B cell (primary cell): ENCODE data around the gene CUBN. TPM values are rescaled to one million over a fixed set of nuclear protein-coding genes. Genes with fewer than 3 reads are reported as not detected.

Experiments
- ATAC-seq: fragments of 200-7000 bp; cut with Tn5 transposase; one replicate; pipeline ENCODE4 v1.10.0; 2021; ENCODE audit warnings: low read depth, mild to moderate bottlenecking, moderate number of reproducible peaks, moderate library complexity
- CTCF ChIA-PET: fragments of 350-600 bp; sonication (Branson Sonifier 250); formaldehyde crosslinking; loops from one replicate; lab custom pipeline; 2021; ENCODE audit warnings: antibody characterized with exemption, inconsistent platforms; lab: Charles Lee
- POLR2A ChIA-PET: fragments of 350-600 bp; sonication (Branson Sonifier 250); formaldehyde crosslinking; loops from one replicate; lab custom pipeline; 2021; ENCODE audit warnings: antibody characterized with exemption; lab: Charles Lee
- DNase-seq: peaks from one replicate; pipeline ENCODE4 v3.0.0; 2013
- H2AFZ ChIP-seq: 2 replicates; pipeline ENCODE4 v1.6.1; 2012; ENCODE audit warnings: mild to moderate bottlenecking, low read depth, low read length; ENCODE audit not compliant: insufficient read depth, poor library complexity, severe bottlenecking
- H3K27ac ChIP-seq, 2 donors: 1 replicate in 1 of 2; 2 replicates in 1 of 2; pipeline ENCODE4 v1.5.1; 2012 to 2013; ENCODE audit warnings: low read length in 2 of 2, mild to moderate bottlenecking in 2 of 2, moderate library complexity in 1 of 2
- H3K27me3 ChIP-seq, 4 experiments: fragments of 200-600 bp in 1 of 4; sonication (generic) in 1 of 4; replicated peaks in 1 of 4; 1 replicate in 2 of 4; 2 replicates in 2 of 4; pipeline versions ENCODE4 v1.6.1 to v1.7.0; 2013 to 2016; ENCODE audit warnings: low read length in 3 of 4, mild to moderate bottlenecking in 2 of 4, mixed read lengths in 1 of 4, moderate library complexity in 1 of 4; ENCODE audit not compliant: insufficient read depth in 4 of 4, control insufficient read depth in 3 of 4; ENCODE audit errors: control extremely low read depth in 1 of 4
- H3K36me3 ChIP-seq, 2 experiments: replicated peaks in 1 of 2; 1 replicate in 1 of 2; 2 replicates in 1 of 2; pipeline versions ENCODE4 v1.6.1 to v1.7.1; 2013; ENCODE audit warnings: low read length in 1 of 2; ENCODE audit not compliant: insufficient read depth in 2 of 2, control insufficient read depth in 1 of 2; ENCODE audit errors: control extremely low read depth in 1 of 2, extremely low read depth in 1 of 2
- H3K4me1 ChIP-seq, 2 donors: fragments of 200-600 bp in 1 of 2; sonication (generic) in 1 of 2; 1 replicate in 1 of 2; 2 replicates in 1 of 2; pipeline versions ENCODE4 v1.5.1 to v1.6.1; 2013 to 2017; ENCODE audit warnings: low read length in 2 of 2; ENCODE audit not compliant: control insufficient read depth in 2 of 2, insufficient read depth in 2 of 2
- H3K4me2 ChIP-seq: replicated peaks from 2 replicates; pipeline ENCODE3; 2012; ENCODE audit warnings: mild to moderate bottlenecking, low read depth, low read length; ENCODE audit not compliant: poor library complexity, severe bottlenecking
- H3K4me3 ChIP-seq, 5 experiments: fragments of 200-600 bp in 1 of 5; sonication (generic) in 1 of 5; 1 replicate in 3 of 5; 2 replicates in 2 of 5; pipeline versions ENCODE4 v1.5.1 to v1.7.0; 2011 to 2016; ENCODE audit warnings: low read length in 4 of 5, mild to moderate bottlenecking in 4 of 5, low read depth in 2 of 5, control low read depth in 1 of 5, moderate library complexity in 1 of 5; ENCODE audit not compliant: insufficient read depth in 1 of 5; ENCODE audit errors: control extremely low read depth in 1 of 5, extremely low read depth in 1 of 5
- H3K79me2 ChIP-seq: fragments of 200-600 bp; sonication (generic); one replicate; pipeline ENCODE4 v1.6.0; 2016; ENCODE audit warnings: low read length; ENCODE audit not compliant: control insufficient read depth, insufficient read depth
- H3K9ac ChIP-seq: fragments of 200-600 bp; sonication (generic); 2 replicates; pipeline ENCODE4 v1.6.1; 2017; ENCODE audit warnings: mild to moderate bottlenecking, low read length, moderate library complexity
- H3K9me3 ChIP-seq, 3 donors: one replicate each; pipeline versions ENCODE4 v1.6.1 to v1.7.1; 2013; ENCODE audit warnings: low read length in 2 of 3; ENCODE audit not compliant: control insufficient read depth in 2 of 3, insufficient read depth in 1 of 3; ENCODE audit errors: control extremely low read depth in 1 of 3
- H4K20me1 ChIP-seq: 2 replicates; pipeline ENCODE4 v1.6.0; 2012; ENCODE audit warnings: mild to moderate bottlenecking, low read length; ENCODE audit not compliant: insufficient read depth, control insufficient read depth, poor library complexity, severe bottlenecking
- H3K27ac Mint-ChIP-seq: one replicate; pipeline ENCODE4 v1.8.0; 2021; ENCODE audit warnings: mixed read lengths
- H3K27me3 Mint-ChIP-seq: one replicate; pipeline ENCODE4 v1.8.0; 2021; ENCODE audit warnings: mixed read lengths
- H3K4me1 Mint-ChIP-seq: one replicate; pipeline ENCODE4 v1.8.0; 2021; ENCODE audit warnings: mixed read lengths
- H3K4me3 Mint-ChIP-seq: one replicate; pipeline ENCODE4 v1.8.0; 2021; ENCODE audit warnings: mixed read lengths
- H3K9me3 Mint-ChIP-seq: one replicate; pipeline ENCODE4 v1.8.0; 2022; ENCODE audit warnings: mixed read lengths; ENCODE audit not compliant: insufficient read depth
- CTCF ChIP-seq: fragments of 200-600 bp; IDR thresholded peaks from one replicate; pipeline ENCODE4 v1.8.0; 2022; ENCODE audit warnings: antibody characterized with exemption, mild to moderate bottlenecking
- EZH2 ChIP-seq: IDR thresholded peaks from 2 replicates; pipeline ENCODE4 v1.6.1; 2012; ENCODE audit warnings: borderline replicate concordance, low read depth, mild to moderate bottlenecking, moderate library complexity, low read length; ENCODE audit not compliant: insufficient read depth, poor library complexity, severe bottlenecking
- WGBS: methylation state at CpG from one replicate; pipeline ENCODE4 v1.1.5; 2013; ENCODE audit warnings: missing lambda C conversion rate; ENCODE audit not compliant: insufficient coverage; 5-methylcytosine and 5-hydroxymethylcytosine counted together
- intact Hi-C: fragments of 100-400 bp; cut with micrococcal nuclease; formaldehyde crosslinking; loops from one replicate; pipeline ENCODE4 v1.10.0; 2022
- polyA plus RNA-seq: library from polyadenylated mRNA; depleted of rRNA; stranded (reverse); fragments of >200 nt; gene quantifications from 2 replicates; pipeline ENCODE4 v1.2.3, GENCODE V29; 2012
- total RNA-seq, 2 donors: library from RNA; stranded (reverse); fragments of 120-200 nt in 1 of 2; gene quantifications; 1 replicate in 1 of 2; 2 replicates in 1 of 2; pipeline versions ENCODE4 v1.2.3 to v1.2.4, GENCODE V29; 2013 to 2022

The CUBN gene
- total and polyA plus RNA-seq, 2 donors (not counting 1 experiment from before 2014, with no cell fraction given) = 4.2 to 5.7 TPM

GRCh38 chr10:16853201-16853600 lies 276.4 kb downstream of the CUBN start:
- H3K4me3 ChIP-seq = no peak overlapping the region
- WGBS = 100% methylated on average over 1 of the region's 4 CpGs
- TF ChIP-seq CTCF (no peak), EZH2 (no peak)
- Mint-ChIP-seq H3K9me3 (no peaks in the 10 kb centered on the region), H3K4me3 (no peak overlapping the region), H3K27ac (no peak overlapping the region), H3K4me1 (no peaks in the 10 kb centered on the region), H3K27me3 (peaks cover 7% of the 10 kb centered on the region)
- no peaks in the 10 kb centered on the region for H4K20me1 ChIP-seq
- no peak for ATAC-seq
- no peak overlapping the region for H3K9ac ChIP-seq
- no peak overlapping the region for H3K4me2 ChIP-seq
- H3K79me2 ChIP-seq = no peaks in the 10 kb centered on the region
- intact Hi-C loops = no loop called here
- no peaks in the 10 kb centered on the region for H3K9me3 ChIP-seq
- H2AFZ ChIP-seq = no peak overlapping the region
- H3K4me1 ChIP-seq = no peaks in the 10 kb centered on the region
- no peaks in the 10 kb centered on the region for H3K36me3 ChIP-seq
- no peaks in the 10 kb centered on the region for H3K27me3 ChIP-seq
- DNase-seq = no peak
- POLR2A ChIA-PET = no interaction called here
- CTCF ChIA-PET = interaction anchor here (1.1 to 2.1 kb wide), 6 partner anchors 8 to 576 kb away, joined by 3 to 7 read pairs (median 4); no protein-coding TSS in a partner anchor
- no peak overlapping the region for H3K27ac ChIP-seq

- Histone ChIP-seq H3K79me2 (no peaks in the 10 kb centered on the region), H3K4me1 (no peaks in the 10 kb centered on the region), H3K36me3 (no peaks in the 10 kb centered on the region), H3K4me3 (no peak overlapping the region), H3K27ac (no peak overlapping the region), H3K27me3 (no peaks in the 10 kb centered on the region), H3K9ac (no peak overlapping the region), H4K20me1 (no peaks in the 10 kb centered on the region), H3K4me2 (no peak overlapping the region), H2AFZ (no peak overlapping the region), H3K9me3 (no peaks in the 10 kb centered on the region)
- H3K27me3 Mint-ChIP-seq = peaks cover 7% of the 10 kb centered on the region
- no peak for DNase-seq
- no peak overlapping the region for H3K27ac Mint-ChIP-seq
- ATAC-seq = no peak
- CTCF ChIA-PET = interaction anchor here (1.1 to 2.1 kb wide), 6 partner anchors 8 to 577 kb away, joined by 3 to 7 read pairs (median 4); no protein-coding TSS in a partner anchor
- WGBS = no CpG with 5 or more reads among the region's 2 CpGs
- intact Hi-C loops = no loop called here
- TF ChIP-seq EZH2 = no peak
- no peak for TF ChIP-seq CTCF
- POLR2A ChIA-PET = no interaction called here
- no peaks in the 10 kb centered on the region for H3K9me3 Mint-ChIP-seq
- no peak overlapping the region for H3K4me3 Mint-ChIP-seq
- H3K4me1 Mint-ChIP-seq = no peaks in the 10 kb centered on the region
Measured at GRCh38 chr10:16852624-16853023, 277.0 kb downstream of the CUBN start.
